Measurements from ENCODE around the gene LRRC74A. TPM values are rescaled to one million over a fixed set of nuclear protein-coding genes. Genes with fewer than 3 reads are reported as not detected.

The LRRC74A gene
- total and polyA plus RNA-seq, 4 donors, result 4.4 TPM; not detected in 3

DNA sequence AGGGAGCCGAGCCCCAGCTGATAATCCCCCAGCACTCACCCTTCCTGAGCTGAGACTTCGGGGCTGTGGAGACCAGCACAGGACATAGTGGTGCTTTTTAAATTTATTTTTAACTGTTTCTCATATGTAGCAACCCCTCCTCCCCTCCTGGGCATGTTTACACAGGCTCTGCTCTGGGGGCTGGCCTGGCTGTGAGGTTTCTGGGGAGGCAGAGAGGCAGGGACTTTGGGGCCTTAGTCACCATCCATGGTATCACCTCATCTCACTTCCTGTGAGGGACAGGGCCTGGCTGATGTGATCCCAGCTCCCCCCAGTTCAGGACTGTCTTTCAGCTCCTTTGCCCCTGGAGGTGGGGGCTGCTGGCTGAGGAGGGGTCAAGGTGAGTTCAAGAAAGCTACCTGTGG is 44.6 kb upstream of the LRRC74A start:
- Histone ChIP-seq H3K9me3 (ENCODE audit: control insufficient read depth, low read length) (no peaks in the 10 kb centered on the region), H3K27ac (ENCODE audit: low read depth in 1 of 2, low read length in 2 of 2) (no peak overlapping the region), H3K4me3 (ENCODE audit: low read length in 2 of 2) (no peak overlapping the region), H3K36me3 (ENCODE audit: control insufficient read depth in 1 of 2, insufficient read depth in 2 of 2, low read length in 1 of 2) (no peaks in the 10 kb centered on the region), H3K4me1 (ENCODE audit: control insufficient read depth in 1 of 2, insufficient read depth in 2 of 2, low read length in 2 of 2) (peaks cover 0 to 3% of the 10 kb centered on the region in 2 donors), H3K27me3 (ENCODE audit: control insufficient read depth in 1 of 2, insufficient read depth in 2 of 2, low read length in 1 of 2) (no peaks in the 10 kb centered on the region)
- WGBS, 2 donors, result 67 to 73% methylated on average over 2 of the region's 2 CpGs
- peak in 1 of 2 donors; percentile 51 for DNase-seq
- intact Hi-C loops (cut with DNase I), result no loop called here
- ATAC-seq (ENCODE audit: low FRiP score), result no peak

DNA sequence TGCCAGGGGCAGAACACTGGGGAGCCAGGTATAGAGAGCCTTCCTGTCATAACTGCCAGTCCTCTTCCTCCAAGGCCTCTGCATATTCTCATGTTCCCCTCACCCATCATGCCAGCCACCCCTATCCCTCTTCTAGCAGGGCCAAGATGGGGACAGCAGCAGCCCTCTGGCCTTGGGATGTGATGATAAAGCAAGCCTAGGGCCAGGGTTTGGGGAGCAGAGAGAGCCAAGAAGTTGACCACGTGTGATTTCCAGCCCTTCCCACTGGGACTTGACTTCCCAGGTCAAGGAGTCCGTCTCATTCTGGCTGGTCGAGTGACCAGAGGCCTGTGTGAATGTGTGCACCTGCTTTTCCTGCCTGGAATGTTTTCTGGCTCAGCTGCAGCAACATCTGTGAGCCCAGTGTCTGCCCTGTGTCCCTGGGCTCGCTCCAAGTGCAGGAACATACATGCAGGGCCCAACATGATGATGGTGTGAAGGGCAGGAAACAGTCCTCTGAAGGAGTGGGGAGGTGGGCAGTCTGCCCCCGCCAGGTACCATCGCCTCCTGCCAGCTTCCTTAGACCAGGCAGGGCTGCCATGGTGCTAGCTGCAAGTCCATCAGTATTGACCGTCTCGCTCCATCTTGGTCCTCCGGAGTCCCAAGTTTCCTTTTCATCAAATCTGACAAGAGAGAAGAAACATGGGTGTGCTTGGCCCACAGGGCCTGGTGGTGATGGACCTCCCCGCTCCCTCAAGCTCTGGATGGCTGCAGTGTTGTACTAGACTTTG is 43.9 kb upstream of the LRRC74A start:
- H3K27ac ChIP-seq (ENCODE audit: low read depth in 1 of 2, low read length in 2 of 2), result peak overlapping the region in 1 of 2 donors; percentile 47
- DNase-seq (peak in 1 of 2 donors; percentile 68), ATAC-seq (ENCODE audit: low FRiP score) (no peak)
- H3K27me3 ChIP-seq (ENCODE audit: control insufficient read depth in 1 of 2, insufficient read depth in 2 of 2, low read length in 1 of 2), result no peaks in the 10 kb centered on the region
- intact Hi-C loops (cut with DNase I), result no loop called here
- H3K4me1 ChIP-seq (ENCODE audit: control insufficient read depth in 1 of 2, insufficient read depth in 2 of 2, low read length in 2 of 2), result peaks cover 0 to 3% of the 10 kb centered on the region in 2 donors
- no peak overlapping the region for H3K4me3 ChIP-seq (ENCODE audit: low read length in 2 of 2)
- no peaks in the 10 kb centered on the region for H3K36me3 ChIP-seq (ENCODE audit: control insufficient read depth in 1 of 2, insufficient read depth in 2 of 2, low read length in 1 of 2)
- no peaks in the 10 kb centered on the region for H3K9me3 ChIP-seq (ENCODE audit: control insufficient read depth, low read length)
- WGBS, 2 donors, result 71 to 73% methylated on average over 10 of the region's 10 CpGs

DNA sequence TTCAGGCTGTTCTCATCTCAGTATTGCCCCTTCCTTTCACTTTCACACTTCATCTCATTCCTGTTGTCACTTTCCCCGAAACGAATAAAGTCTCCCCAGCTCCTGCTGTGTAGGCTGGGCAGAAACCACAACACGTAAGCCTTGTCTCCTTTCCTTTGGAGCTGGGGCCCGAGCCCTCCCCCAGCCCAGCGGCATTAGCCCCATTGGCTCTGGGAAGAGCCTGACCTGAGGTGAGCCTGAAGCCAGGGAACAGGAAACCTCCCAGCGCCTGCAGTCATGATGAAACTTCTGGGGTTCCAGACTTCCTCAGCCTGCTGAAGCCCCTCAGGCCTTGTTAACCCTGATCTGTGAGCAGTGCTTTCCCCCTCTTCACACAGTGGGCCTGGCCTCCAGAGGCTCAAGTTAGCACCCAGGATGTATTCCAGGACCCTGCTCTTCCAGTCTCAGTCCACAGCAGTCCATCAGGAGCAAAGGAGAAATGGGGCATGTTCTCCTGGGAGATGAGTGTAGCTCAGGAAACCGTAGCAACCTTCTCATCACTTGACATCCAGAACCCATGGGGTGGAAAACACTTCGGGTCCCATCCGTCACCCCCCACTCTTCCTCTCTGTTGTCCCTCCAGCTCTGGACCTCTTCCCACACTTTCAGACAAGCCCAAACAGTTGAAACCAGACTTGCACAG is 43.2 kb upstream of the LRRC74A start:
- WGBS, 2 donors, result 25% methylated on average over 9 of the region's 9 CpGs
- H3K9me3 ChIP-seq (ENCODE audit: control insufficient read depth, low read length), result no peaks in the 10 kb centered on the region
- H3K36me3 ChIP-seq (ENCODE audit: control insufficient read depth in 1 of 2, insufficient read depth in 2 of 2, low read length in 1 of 2), result no peaks in the 10 kb centered on the region
- peaks cover 0 to 3% of the 10 kb centered on the region in 2 donors for H3K4me1 ChIP-seq (ENCODE audit: control insufficient read depth in 1 of 2, insufficient read depth in 2 of 2, low read length in 2 of 2)
- ATAC-seq (ENCODE audit: low FRiP score) (no peak), DNase-seq (peak in 1 of 2 donors; percentile 65)
- intact Hi-C loops (cut with DNase I), result no loop called here
- H3K4me3 ChIP-seq (ENCODE audit: low read length in 2 of 2), result no peak overlapping the region
- peak overlapping the region in 1 of 2 donors; percentile 47 for H3K27ac ChIP-seq (ENCODE audit: low read depth in 1 of 2, low read length in 2 of 2)
- no peaks in the 10 kb centered on the region for H3K27me3 ChIP-seq (ENCODE audit: control insufficient read depth in 1 of 2, insufficient read depth in 2 of 2, low read length in 1 of 2)

DNA sequence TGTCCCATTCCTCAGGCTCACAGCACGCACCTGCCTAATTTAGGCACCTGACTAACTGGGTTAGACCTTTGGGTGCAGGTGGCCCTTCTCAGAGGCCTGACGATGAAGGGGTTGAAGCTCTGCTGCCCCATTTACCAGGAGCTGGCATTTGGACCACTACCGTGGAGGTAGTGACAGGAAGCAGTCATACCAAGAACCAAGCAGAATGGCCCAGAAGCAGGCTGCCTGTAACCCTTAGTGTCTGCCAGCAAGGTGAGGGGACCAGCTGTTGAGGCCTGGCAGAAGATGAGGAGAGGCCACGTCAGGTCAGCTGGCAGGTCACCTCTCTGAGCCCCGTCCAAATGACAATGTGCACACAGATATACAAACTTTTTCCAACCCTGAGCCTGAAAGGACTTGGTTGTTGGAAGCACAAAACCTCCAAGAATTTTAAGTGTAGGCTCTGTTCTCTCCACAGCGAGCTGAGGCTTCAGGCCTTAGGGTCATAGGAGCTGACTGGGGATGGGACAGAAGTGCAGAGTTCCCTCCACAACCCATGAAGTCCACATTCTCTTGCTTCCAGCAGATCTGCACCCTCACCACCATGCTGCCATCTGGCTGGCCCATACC is 41.8 kb upstream of the LRRC74A start:
- intact Hi-C loops (cut with DNase I), result loop anchor here in 1 of 2 donors (2.0 kb wide), 1 partner anchor 74 kb away; no protein-coding TSS in a partner anchor
- WGBS, 2 donors, result 66 to 71% methylated on average over 6 of the region's 6 CpGs
- no peaks in the 10 kb centered on the region for H3K27me3 ChIP-seq (ENCODE audit: control insufficient read depth in 1 of 2, insufficient read depth in 2 of 2, low read length in 1 of 2)
- no peaks in the 10 kb centered on the region for H3K36me3 ChIP-seq (ENCODE audit: control insufficient read depth in 1 of 2, insufficient read depth in 2 of 2, low read length in 1 of 2)
- DNase-seq (peak in 1 of 2 donors; percentile 62), ATAC-seq (ENCODE audit: low FRiP score) (no peak)
- no peak overlapping the region for H3K4me3 ChIP-seq (ENCODE audit: low read length in 2 of 2)
- peaks cover 0 to 3% of the 10 kb centered on the region in 2 donors for H3K4me1 ChIP-seq (ENCODE audit: control insufficient read depth in 1 of 2, insufficient read depth in 2 of 2, low read length in 2 of 2)
- peak overlapping the region in 1 of 2 donors; percentile 44 for H3K27ac ChIP-seq (ENCODE audit: low read depth in 1 of 2, low read length in 2 of 2)
- no peaks in the 10 kb centered on the region for H3K9me3 ChIP-seq (ENCODE audit: control insufficient read depth, low read length)

DNA sequence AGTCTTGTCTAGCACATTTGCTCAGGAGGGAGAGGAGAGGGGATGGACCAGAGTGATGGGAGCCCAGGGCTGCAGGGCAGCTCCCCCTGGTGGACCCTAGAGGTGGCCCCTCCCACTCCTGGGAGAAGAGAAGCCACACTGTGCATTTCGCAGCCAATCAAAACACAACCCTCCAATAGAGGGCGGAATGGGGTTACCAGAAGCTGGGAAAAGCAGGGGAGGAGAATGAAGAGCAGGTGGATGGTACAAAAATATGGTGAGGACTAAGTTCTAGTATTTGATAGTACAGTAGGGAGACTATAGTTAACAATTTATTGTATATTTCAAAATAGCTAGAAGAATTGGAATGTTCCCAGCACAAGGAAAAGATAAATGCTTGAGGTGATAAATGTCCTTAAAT is 41.3 kb upstream of the LRRC74A start:
- H3K27ac ChIP-seq (ENCODE audit: low read depth in 1 of 2, low read length in 2 of 2), result no peak overlapping the region
- peak; percentile 86 to 91 for DNase-seq
- no peaks in the 10 kb centered on the region for H3K9me3 ChIP-seq (ENCODE audit: control insufficient read depth, low read length)
- H3K4me1 ChIP-seq (ENCODE audit: control insufficient read depth in 1 of 2, insufficient read depth in 2 of 2, low read length in 2 of 2), result peaks cover 0 to 3% of the 10 kb centered on the region in 2 donors
- H3K36me3 ChIP-seq (ENCODE audit: control insufficient read depth in 1 of 2, insufficient read depth in 2 of 2, low read length in 1 of 2), result no peaks in the 10 kb centered on the region
- ATAC-seq (ENCODE audit: low FRiP score), result peak; percentile 92
- WGBS, 2 donors, result 6 to 9% methylated on average over 2 of the region's 2 CpGs
- no peak overlapping the region for H3K4me3 ChIP-seq (ENCODE audit: low read length in 2 of 2)
- H3K27me3 ChIP-seq (ENCODE audit: control insufficient read depth in 1 of 2, insufficient read depth in 2 of 2, low read length in 1 of 2), result no peaks in the 10 kb centered on the region
- intact Hi-C loops (cut with DNase I), result loop anchor here (1.0 to 2.0 kb wide), 2 partner anchors 74 to 75 kb away; no protein-coding TSS in a partner anchor

DNA sequence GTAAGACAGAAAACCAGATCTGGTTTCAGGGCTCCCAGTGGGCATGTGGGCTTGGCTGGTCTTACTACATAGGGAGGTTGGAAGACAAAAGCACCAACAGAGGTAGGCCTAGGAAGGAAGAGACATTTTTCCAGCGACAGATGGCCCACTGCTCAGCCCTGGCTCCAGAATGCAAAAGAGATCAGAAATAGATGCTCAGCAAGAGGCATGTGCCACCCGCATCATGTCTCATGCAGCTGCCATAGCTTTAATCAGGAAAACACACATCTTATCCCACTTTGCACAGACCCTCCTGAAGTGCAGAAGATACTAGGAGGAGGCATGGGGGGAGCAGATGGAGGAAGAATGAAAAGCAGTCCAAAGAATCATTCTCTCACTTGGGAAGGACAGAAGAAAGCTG is 39.6 kb upstream of the LRRC74A start:
- Histone ChIP-seq H3K9me3 (ENCODE audit: control insufficient read depth, low read length) (no peaks in the 10 kb centered on the region), H3K27ac (ENCODE audit: low read depth in 1 of 2, low read length in 2 of 2) (no peak overlapping the region), H3K4me3 (ENCODE audit: low read length in 2 of 2) (no peak overlapping the region), H3K36me3 (ENCODE audit: control insufficient read depth in 1 of 2, insufficient read depth in 2 of 2, low read length in 1 of 2) (peaks cover 0 to 4% of the 10 kb centered on the region in 2 donors), H3K4me1 (ENCODE audit: control insufficient read depth in 1 of 2, insufficient read depth in 2 of 2, low read length in 2 of 2) (peaks cover 0 to 3% of the 10 kb centered on the region in 2 donors), H3K27me3 (ENCODE audit: control insufficient read depth in 1 of 2, insufficient read depth in 2 of 2, low read length in 1 of 2) (no peaks in the 10 kb centered on the region)
- intact Hi-C loops (cut with DNase I), result no loop called here
- no peak for DNase-seq
- ATAC-seq (ENCODE audit: low FRiP score), result no peak
- WGBS, 2 donors, result 98 to 100% methylated on average over 2 of the region's 2 CpGs

DNA sequence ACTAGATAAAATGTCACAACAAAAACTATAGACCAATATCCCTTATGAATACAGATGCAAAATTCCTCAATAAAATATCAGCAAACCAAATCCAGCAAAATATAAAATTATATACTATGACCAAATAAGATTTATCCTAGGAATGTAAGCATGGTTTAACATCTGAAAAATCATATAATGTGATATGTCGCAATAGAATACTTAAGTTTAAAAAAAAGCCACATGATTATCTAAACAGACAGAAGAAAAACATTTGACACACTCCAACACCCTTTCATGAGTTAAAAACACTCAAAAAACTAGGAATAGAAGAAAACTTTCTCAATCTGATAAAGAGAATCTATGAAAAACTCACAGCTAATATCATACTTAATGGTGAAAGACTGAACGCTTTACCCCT is 33.8 kb upstream of the LRRC74A start:
- Histone ChIP-seq H3K36me3 (ENCODE audit: control insufficient read depth in 1 of 2, insufficient read depth in 2 of 2, low read length in 1 of 2) (peaks cover 3 to 4% of the 10 kb centered on the region in 2 donors), H3K4me3 (ENCODE audit: low read length in 2 of 2) (no peak overlapping the region), H3K4me1 (ENCODE audit: control insufficient read depth in 1 of 2, insufficient read depth in 2 of 2, low read length in 2 of 2) (no peaks in the 10 kb centered on the region), H3K9me3 (ENCODE audit: control insufficient read depth, low read length) (no peaks in the 10 kb centered on the region), H3K27ac (ENCODE audit: low read depth in 1 of 2, low read length in 2 of 2) (no peak overlapping the region), H3K27me3 (ENCODE audit: control insufficient read depth in 1 of 2, insufficient read depth in 2 of 2, low read length in 1 of 2) (no peaks in the 10 kb centered on the region)
- no peak for ATAC-seq (ENCODE audit: low FRiP score)
- WGBS, 2 donors, result 98 to 99% methylated on average over 2 of the region's 2 CpGs
- DNase-seq, result no peak
- intact Hi-C loops (cut with DNase I), result no loop called here

DNA sequence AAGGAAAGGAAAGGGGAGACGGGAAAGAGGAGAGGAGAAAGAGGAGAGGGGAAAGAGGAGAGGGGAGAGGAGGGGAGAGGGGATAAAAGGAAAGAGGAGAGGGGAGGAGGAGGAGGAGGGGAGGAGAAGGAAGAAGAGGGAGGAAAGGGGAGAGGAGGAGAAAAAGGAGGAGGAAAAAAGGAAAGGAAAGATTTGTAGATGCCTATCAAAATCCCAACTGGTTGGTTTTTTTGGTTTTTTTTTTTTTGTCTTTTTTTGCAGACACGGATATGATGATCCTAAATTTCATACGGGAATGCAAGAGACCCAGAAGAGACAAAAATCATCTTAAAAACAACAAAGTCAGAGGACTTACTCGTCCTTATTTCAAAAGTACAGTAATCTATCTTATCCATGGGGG is 32.9 kb upstream of the LRRC74A start:
- Histone ChIP-seq H3K4me3 (ENCODE audit: low read length in 2 of 2) (no peak overlapping the region), H3K27ac (ENCODE audit: low read depth in 1 of 2, low read length in 2 of 2) (no peak overlapping the region), H3K27me3 (ENCODE audit: control insufficient read depth in 1 of 2, insufficient read depth in 2 of 2, low read length in 1 of 2) (no peaks in the 10 kb centered on the region), H3K36me3 (ENCODE audit: control insufficient read depth in 1 of 2, insufficient read depth in 2 of 2, low read length in 1 of 2) (peaks cover 5 to 7% of the 10 kb centered on the region in 2 donors), H3K4me1 (ENCODE audit: control insufficient read depth in 1 of 2, insufficient read depth in 2 of 2, low read length in 2 of 2) (no peaks in the 10 kb centered on the region), H3K9me3 (ENCODE audit: control insufficient read depth, low read length) (no peaks in the 10 kb centered on the region)
- DNase-seq, result no peak
- ATAC-seq (ENCODE audit: low FRiP score), result no peak
- intact Hi-C loops (cut with DNase I), result no loop called here
- 88 to 90% methylated on average over 3 to 4 of the region's 4 CpGs for WGBS, 2 donors
